RCC 7860 (cell line): ENCODE data around the gene BTN1A1.
"Not testable (repeated sequence)": the region's sequence is repeated elsewhere in the genome, so short reads cannot be mapped to it uniquely, and the experiment has no call there.

Source experiments
- DNase-seq: peaks from one replicate; pipeline ENCODE4 v3.0.0-alpha.2; 2015; ENCODE audit warnings: low spot score
- FAIRE-seq: peaks from 2 replicates; lab custom pipeline; 2012; peaks lifted over from hg19 to GRCh38; lab: Jason Lieb, UNC

The BTN1A1 gene

DNA sequence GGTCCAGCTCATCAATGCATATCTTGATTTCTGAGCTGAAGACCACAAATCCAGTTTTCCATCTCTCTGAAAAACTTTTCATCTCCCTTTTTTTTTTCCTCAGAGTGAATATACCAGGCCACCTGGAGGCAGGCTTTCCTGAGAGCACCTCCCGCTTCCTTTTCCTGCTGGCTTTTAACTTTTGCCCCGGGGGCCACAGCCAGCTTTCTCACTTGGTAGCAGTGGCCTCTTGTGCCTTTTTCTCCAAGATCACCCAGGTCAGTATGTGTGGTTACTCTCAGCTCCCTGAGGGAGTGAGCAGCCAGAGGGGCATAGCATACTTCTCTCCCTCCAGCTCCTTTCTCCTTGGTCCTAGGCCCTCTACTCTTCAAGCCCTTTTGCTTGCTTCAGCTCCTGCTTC is at the start of gene BTN1A1:
Gene BTN1A1 (plus strand): TSS at position 202 of the 400 bp plus-strand sequence. CDS start 984 bp downstream, outside the sequence.
- DNase-seq (no peak), FAIRE-seq (no peak)

DNA sequence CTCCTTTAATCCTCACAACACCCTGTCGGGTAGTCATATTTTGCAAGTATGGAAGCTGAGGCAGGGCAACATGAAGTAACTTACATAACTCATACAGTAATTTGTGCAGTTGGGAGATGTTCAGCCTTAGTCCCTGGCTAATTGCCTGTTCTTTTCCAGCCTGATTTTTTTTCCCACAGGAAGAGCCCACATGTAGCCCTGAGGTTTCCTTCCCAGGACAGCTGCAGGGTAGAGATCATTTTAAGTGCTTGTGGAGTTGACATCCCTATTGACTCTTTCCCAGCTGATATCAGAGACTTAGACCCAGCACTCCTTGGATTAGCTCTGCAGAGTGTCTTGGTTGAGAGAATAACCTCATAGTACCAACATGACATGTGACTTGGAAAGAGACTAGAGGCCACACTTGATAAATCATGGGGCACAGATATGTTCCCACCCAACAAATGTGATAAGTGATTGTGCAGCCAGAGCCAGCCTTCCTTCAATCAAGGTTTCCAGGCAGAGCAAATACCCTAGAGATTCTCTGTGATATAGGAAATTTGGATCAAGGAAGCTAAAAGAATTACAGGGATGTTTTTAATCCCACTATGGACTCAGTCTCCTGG is 47.4 kb upstream of the BTN1A1 start:
- DNase-seq, result no peak
- FAIRE-seq, result no peak

DNA sequence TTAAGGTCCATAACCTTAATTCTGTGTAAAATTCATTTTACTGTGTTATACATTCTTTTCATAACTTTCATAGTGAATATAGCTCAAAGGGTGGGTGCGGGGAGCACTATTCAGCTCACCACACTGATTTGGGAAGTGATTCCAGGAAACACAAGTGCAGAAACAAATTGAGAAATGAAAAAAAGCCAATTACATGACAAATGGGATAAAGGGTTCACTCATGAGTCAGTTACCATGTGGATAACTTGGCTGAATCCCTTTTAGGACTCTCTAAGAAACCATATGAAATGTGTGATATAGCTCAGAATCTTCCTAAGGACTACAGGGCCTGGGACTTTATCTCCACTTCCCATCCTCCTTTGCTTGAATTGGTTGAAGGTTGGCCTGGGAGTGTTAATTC is 45.5 kb upstream of the BTN1A1 start:
- DNase-seq (no peak), FAIRE-seq (no peak)

DNA sequence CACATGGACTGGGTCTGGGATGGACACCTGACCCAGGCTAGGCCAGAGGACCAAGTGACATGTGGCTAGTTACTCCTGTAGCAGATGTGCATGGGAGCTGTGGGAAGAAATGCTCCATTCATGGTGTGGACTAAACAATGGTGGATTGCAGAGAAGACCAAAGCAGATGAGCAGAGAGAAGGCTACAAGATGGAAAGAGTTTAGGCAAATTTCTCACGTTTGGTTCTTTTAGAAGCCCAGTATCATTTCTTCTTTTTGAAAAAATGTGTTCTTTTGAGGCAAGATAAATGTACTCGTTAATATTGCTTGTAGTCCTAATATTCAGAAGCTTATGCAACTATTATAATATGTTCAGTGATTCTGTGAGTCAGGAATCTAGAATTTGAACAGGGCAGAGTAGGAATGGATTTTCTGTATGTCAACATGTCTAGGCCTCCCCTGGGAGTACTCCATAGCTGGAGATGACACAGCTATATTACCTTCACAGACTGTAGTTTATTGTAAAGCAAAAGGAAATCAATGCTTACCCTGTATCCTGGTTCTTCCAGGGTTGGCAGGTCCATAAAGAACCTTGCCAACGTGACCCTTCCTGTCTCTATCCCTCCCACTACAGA is 44.6 kb upstream of the BTN1A1 start:
- FAIRE-seq (no peak), DNase-seq (no peak)

GRCh38 chr6:26457264-26457805 is 42.8 kb upstream of the BTN1A1 start:
- FAIRE-seq (no peak), DNase-seq (no peak)

GRCh38 chr6:26457806-26458688 is 42.1 kb upstream of the BTN1A1 start, which contains the start of gene BTN2A1:
Gene BTN2A1 (plus strand): TSS chr6:26457955. CDS start chr6:26458637, 682 bp downstream.
- DNase-seq (peak; percentile 72), FAIRE-seq (peak; percentile 88)

GRCh38 chr6:26459023-26459810 is 40.9 kb upstream of the BTN1A1 start:
- DNase-seq, result no peak
- no peak for FAIRE-seq

GRCh38 chr6:26461353-26461752 is 38.8 kb upstream of the BTN1A1 start:
- not testable (repeated sequence) for FAIRE-seq, DNase-seq

DNA sequence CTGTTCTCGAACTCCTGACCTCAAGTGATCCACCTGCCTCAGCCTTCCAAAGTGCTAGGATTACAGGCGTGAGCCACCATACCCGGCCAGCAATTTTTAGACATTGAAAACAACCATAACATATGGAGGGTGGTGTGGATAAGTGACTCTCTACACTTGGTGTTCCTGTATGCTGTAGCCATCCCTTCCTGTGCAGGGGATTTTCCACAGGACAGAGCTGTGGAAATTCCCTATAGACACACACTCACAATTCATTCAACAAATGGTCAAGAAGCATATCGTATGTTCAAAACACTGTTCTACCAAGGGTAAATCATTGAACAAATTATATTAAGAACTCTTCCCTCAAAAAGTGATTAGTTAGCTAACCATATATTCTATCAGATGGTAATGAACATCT is 36.1 kb upstream of the BTN1A1 start:
- FAIRE-seq, result no peak
- DNase-seq, result no peak

GRCh38 chr6:26464416-26465131 is 35.5 kb upstream of the BTN1A1 start:
- no peak for FAIRE-seq
- no peak for DNase-seq

DNA sequence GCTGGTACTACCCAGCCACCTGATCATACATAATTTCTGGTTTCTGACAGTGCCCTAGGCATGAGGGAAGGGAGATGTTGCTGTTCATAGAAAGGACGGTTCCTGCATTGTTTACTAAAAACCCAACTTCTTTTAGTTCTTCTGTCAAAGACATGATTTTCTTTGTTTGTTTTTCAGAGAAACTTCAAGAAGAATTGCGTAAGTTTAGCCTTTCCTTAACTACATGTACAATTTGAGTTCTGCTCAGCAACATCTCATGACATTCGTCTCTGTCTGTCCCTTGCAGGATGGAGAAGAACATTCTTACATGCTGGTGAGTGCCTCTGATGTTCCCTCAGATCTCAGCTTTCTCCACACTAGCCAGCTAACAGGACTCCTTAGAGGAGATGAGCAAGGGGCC is 34.3 kb upstream of the BTN1A1 start:
- no peak for DNase-seq
- no peak for FAIRE-seq

DNA sequence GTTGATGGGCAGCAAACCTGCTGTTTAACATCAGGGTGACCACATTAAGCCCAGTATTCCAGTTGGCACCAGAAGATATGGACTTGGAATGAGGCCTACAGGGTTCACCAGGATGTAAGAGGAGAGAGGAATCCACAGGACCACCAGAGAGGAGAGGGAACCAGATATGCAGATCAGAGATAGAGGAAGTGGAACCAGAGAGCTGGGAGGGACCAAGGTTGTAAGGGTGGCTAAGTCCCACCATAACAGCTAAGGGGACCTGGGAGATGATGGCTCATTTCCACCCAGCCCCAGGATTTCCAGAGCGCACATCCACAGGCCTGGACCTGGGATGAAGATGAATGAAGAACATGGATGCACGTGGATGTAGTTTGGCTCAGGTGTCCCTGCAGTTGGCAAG is 31.3 kb upstream of the BTN1A1 start:
- FAIRE-seq (no peak), DNase-seq (no peak)

- FAIRE-seq, result no peak
- DNase-seq, result no peak
These were observed 29.5 kb upstream of the BTN1A1 start for GRCh38 chr6:26470643-26471042.

- FAIRE-seq (no peak), DNase-seq (no peak)
These were observed 28.1 kb upstream of the BTN1A1 start for GRCh38 chr6:26471970-26472369.

DNA sequence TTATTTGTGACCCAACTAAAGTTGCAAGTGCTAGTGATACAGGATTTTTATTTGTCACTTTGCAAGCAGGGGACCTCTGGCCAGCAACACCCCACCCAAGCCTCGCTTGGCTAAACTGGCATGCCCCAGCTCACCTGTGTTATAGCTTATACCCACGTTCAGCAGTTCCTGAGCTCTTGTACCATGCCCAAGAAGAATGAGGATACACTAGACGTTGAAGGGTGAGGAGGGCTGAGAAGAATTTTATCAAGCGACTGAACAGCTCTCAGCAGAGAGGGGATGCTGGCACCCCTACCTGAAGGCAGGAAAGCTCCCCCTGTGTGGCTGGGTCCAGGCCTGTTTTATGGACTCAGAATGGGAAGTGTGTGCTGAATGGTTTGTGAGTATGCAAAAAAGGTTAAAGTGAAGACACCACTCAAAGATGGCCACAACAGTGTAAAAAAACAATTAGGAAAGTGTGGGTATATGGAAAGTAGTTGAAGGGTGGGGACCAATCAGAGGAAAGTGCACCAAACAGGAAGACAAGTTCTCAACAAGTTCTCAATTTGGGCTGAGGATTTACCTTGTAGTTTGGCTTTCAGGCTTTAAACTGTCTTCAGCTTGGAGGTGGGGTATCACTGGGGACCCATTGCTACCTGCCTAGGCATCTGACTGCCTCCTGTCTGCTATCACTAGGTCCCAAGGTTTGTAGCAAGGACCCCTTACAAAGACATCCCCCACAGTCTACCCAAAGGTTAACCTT is 27.4 kb upstream of the BTN1A1 start:
- FAIRE-seq, result no peak
- DNase-seq, result no peak

GRCh38 chr6:26473429-26473757 is 26.7 kb upstream of the BTN1A1 start:
- no peak for FAIRE-seq
- no peak for DNase-seq

DNA sequence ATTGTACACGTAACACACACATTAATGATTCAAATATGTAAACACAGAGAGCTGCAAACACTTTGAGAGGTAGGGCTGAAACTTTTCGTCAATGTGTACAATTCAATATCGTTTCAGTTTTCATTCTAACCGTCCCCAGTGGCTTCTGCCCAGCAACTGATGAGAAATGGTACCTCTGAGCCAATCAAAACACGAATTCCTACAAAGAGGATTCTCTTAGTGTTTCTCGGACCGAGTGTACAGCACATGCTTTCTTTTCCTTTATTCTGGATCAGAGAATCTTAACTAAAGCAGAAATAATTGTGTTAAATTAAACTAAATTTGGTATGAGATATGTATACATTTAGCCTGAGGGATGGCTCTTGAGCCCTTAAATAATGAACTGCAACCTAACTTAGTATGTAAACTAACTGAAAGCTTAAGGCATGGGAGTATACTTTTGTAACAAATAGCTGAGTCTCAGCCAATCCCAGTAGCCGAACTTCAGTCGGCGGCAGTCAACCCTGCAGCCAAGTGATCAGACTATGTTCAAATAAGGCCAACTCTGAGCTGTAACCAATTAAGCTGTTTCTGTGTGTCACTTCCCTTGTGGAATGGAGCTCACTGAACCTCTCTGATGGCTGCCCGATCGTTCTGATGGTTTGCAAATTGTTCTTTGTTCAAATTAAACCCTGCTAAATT is 26.2 kb upstream of the BTN1A1 start:
- peak; percentile 76 for FAIRE-seq
- peak; percentile 89 for DNase-seq

DNA sequence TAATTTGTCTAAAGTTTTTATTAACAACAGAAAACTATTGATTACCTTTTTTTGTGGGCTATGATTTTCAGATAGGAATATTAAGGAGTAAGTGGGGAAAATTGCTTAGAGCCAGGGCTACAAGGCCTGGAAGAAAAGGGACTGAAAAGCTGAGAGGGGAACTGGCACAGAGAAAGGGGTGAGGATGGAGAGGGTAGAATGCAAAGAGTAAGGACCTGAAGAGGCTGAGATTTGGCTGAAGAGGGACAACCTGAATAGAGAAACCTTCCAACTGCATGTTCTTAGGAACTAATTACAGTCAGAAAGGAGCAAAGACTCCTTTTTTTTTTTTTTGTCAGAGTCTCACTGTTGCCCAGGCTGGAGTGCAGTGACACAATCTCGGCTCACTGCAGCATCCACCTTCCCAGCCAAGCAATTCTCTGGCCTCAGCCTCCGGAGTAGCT is 25.6 kb upstream of the BTN1A1 start:
- FAIRE-seq (no peak), DNase-seq (no peak)
